Ishikawa (cell line): ENCODE measurements around the gene SELPLG.

Experiments
- EP300 ChIP-seq: IDR thresholded peaks from 2 replicates; pipeline ENCODE4 v1.6.1; 2012; ENCODE audit warnings: borderline replicate concordance
- FOXM1 ChIP-seq: IDR thresholded peaks from 2 replicates; pipeline ENCODE4 v1.6.1; 2012; ENCODE audit warnings: low read depth, borderline replicate concordance
- NFIC ChIP-seq: IDR thresholded peaks from 2 replicates; pipeline ENCODE4 v1.6.1; 2012
- TAF1 ChIP-seq: IDR thresholded peaks from 2 replicates; pipeline ENCODE4 v1.6.1; 2012; ENCODE audit warnings: low read depth, mild to moderate bottlenecking
- YY1 ChIP-seq: IDR thresholded peaks from 2 replicates; pipeline ENCODE4 v1.6.1; 2012; ENCODE audit warnings: low read depth
- ZBTB7A ChIP-seq: IDR thresholded peaks from 2 replicates; pipeline ENCODE4 v1.6.1; 2012; ENCODE audit warnings: low read depth
- TF ChIP-seq, protein P1 (sequence below): IDR thresholded peaks from 2 replicates; pipeline ENCODE4 v1.6.1; 2012
- TF ChIP-seq, protein P2 (sequence below): IDR thresholded peaks from 2 replicates; pipeline ENCODE4 v1.6.1; 2012; ENCODE audit warnings: low read depth, mild to moderate bottlenecking
- TF ChIP-seq, protein P3 (sequence below): IDR thresholded peaks from 2 replicates; pipeline ENCODE4 v1.6.1; 2012

DNA sequence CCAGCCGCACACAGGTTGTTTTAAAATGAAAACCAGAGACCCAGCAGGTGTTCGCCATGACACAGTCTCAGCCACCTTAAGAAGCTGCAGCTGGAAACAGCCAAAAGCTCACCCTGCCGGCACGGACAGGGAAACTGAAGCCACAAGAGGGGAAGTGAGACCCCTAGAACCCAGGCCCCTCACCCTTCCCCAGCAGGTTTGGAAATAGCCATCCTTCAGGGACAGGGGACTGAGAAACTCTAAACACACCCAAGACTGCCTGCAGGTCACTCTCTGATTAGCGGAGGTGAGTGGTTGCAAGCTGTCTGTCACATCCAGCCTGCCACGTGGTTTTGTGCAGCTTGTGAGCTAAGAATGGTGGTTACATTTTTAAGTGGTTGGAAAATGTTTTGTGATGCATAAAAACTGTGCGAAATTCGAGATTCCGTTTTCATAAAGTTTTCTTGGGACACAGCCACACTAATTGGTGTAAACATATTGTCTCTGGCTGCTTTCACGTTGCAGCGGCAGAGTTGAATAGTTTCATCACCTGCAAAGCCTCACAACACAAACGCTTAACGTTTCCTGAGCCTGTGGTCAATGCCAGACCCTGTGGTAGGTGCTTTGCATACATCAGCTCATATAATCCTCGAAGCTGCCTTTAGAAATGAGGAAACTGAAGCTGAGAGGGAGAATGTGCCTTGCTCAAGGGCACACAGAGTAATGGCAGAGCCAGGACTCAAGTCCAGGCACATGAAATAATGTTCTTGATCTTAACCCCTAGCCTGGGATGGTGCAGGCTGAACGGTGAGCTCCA, 1.7 kb upstream of the SELPLG start:
- TF ChIP-seq, protein P1, sequence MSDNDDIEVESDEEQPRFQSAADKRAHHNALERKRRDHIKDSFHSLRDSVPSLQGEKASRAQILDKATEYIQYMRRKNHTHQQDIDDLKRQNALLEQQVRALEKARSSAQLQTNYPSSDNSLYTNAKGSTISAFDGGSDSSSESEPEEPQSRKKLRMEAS, result no peak
- TF ChIP-seq ZBTB7A (no peak), YY1 (no peak), EP300 (no peak), TAF1 (no peak), NFIC (no peak), FOXM1 (no peak)
- TF ChIP-seq, protein P2, sequence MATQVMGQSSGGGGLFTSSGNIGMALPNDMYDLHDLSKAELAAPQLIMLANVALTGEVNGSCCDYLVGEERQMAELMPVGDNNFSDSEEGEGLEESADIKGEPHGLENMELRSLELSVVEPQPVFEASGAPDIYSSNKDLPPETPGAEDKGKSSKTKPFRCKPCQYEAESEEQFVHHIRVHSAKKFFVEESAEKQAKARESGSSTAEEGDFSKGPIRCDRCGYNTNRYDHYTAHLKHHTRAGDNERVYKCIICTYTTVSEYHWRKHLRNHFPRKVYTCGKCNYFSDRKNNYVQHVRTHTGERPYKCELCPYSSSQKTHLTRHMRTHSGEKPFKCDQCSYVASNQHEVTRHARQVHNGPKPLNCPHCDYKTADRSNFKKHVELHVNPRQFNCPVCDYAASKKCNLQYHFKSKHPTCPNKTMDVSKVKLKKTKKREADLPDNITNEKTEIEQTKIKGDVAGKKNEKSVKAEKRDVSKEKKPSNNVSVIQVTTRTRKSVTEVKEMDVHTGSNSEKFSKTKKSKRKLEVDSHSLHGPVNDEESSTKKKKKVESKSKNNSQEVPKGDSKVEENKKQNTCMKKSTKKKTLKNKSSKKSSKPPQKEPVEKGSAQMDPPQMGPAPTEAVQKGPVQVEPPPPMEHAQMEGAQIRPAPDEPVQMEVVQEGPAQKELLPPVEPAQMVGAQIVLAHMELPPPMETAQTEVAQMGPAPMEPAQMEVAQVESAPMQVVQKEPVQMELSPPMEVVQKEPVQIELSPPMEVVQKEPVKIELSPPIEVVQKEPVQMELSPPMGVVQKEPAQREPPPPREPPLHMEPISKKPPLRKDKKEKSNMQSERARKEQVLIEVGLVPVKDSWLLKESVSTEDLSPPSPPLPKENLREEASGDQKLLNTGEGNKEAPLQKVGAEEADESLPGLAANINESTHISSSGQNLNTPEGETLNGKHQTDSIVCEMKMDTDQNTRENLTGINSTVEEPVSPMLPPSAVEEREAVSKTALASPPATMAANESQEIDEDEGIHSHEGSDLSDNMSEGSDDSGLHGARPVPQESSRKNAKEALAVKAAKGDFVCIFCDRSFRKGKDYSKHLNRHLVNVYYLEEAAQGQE, result no peak
- TF ChIP-seq, protein P3, sequence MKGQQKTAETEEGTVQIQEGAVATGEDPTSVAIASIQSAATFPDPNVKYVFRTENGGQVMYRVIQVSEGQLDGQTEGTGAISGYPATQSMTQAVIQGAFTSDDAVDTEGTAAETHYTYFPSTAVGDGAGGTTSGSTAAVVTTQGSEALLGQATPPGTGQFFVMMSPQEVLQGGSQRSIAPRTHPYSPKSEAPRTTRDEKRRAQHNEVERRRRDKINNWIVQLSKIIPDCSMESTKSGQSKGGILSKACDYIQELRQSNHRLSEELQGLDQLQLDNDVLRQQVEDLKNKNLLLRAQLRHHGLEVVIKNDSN, result no peak
